ENCODE measurements around the gene MEI1. TPM values are rescaled to one million over a fixed set of nuclear protein-coding genes. Genes with fewer than 3 reads are reported as not detected.

MEI1 gene
- total RNA-seq, 1 donor from 2014 or later: 28.9 TPM

- intact Hi-C loops (cut with micrococcal nuclease): no loop called here
- H3K36me3 Mint-ChIP-seq (ENCODE audit: low read depth): peaks cover 14% of the 10 kb centered on the region
- H3K4me1 Mint-ChIP-seq: peaks cover 19% of the 10 kb centered on the region
- no peak for TF ChIP-seq CTCF (IDR thresholded peaks at IDR 0.05)
- no peaks in the 10 kb centered on the region for H3K27me3 Mint-ChIP-seq
- ATAC-seq (ENCODE audit: low read depth) (no peak), DNase-seq (no peak)
- H3K27ac Mint-ChIP-seq: no peak overlapping the region
- H3K9me3 Mint-ChIP-seq: no peaks in the 10 kb centered on the region
- H3K4me3 Mint-ChIP-seq: no peak overlapping the region
- ChIA-PET CTCF (interaction anchor here (1.5 to 1.7 kb wide), 2 partner anchors 32 to 115 kb away, joined by 6 read pairs; no protein-coding TSS in a partner anchor), POLR2A (interaction anchor here (0.6 to 11.0 kb wide), 4 partner anchors 11 to 121 kb away, joined by 3 to 221 read pairs (median 4); partner anchors contain the start of gene CENPM)
These were observed 126.1 kb downstream of the MEI1 start for GRCh38 chr22:41825376-41825775.

DNA sequence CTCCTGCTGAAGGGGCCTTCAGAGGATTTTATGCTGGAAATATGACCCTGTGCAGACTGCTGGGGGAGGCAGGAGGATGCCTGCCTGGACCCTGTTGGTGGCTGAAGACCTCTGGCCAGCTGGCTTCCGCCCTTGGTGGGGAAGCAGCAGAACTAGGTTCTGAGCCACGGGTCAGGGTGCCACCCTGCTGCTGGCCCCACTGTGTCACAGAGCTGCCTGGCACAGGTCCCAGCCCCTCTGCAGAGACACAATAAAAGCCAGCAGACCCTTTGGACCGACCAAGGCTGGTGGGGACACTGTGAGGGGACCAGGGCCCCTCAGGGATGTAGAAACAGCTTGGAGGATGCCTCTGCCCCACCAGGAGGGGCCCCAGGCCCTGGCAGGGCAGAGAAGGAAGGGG lies 126.7 kb downstream of the MEI1 start:
- ChIA-PET POLR2A (interaction anchor here (1.2 to 11.0 kb wide), 5 partner anchors 10 to 130 kb away, joined by 3 to 221 read pairs (median 4); partner anchors contain the start of genes CCDC134 and CENPM), CTCF (interaction anchor here (1.5 to 1.7 kb wide), 2 partner anchors 31 to 115 kb away, joined by 6 read pairs; no protein-coding TSS in a partner anchor)
- DNase-seq (no peak), ATAC-seq (ENCODE audit: low read depth) (no peak)
- Mint-ChIP-seq H3K27ac (no peak overlapping the region), H3K27me3 (no peaks in the 10 kb centered on the region), H3K4me1 (peaks cover 23% of the 10 kb centered on the region), H3K9me3 (no peaks in the 10 kb centered on the region), H3K36me3 (ENCODE audit: low read depth) (peaks cover 14% of the 10 kb centered on the region), H3K4me3 (no peak overlapping the region)
- intact Hi-C loops (cut with micrococcal nuclease): no loop called here
- no peak for TF ChIP-seq CTCF (IDR thresholded peaks at IDR 0.05)

DNA sequence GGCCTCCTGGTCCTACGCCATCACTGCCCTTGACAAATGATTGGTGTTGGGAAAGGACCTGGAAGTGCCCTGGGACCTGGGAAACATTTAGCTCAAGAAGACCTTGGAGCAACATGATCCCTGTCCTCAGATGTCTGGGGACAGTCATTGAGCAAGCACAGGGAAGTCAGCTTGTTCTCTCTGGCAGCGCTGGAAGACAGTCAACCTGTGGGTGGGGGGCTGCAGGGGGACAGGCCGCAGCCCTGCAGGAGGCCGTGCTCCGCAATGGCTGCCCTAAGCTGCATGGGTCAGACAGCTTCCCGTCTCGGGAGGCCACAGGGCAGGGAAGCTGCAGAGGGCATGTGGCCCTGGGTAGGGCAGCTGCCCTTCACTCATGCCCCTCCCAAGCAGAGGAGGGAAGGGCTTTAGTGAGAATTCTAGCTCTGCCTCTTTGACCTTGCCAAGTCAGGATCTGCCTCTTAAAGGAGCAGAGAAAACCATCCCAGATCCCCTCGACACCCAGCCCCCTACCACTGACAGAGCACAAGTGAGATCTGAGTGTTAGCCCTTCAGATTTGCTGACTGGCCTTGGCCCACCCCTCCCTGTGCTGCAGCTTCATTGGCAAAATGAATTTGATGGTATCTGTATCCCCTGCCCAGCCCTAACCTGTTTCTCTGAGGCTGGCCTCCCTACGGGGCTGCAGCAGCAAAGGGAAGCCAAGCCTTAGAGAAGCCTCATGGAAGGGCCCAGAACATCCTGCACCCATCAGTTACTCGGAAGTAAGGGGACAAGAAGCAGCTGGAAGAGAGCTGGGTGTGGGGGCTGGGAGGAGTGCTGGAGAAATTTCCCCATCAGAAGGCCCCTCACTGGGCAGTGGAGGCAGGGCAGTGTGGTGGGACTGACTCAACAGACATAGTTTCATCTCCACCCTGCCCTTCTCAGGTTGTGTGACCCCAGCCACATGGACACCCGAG lies 127.4 kb downstream of the MEI1 start:
- Mint-ChIP-seq H3K9me3 (no peaks in the 10 kb centered on the region), H3K27ac (peak overlapping the region; percentile 41), H3K4me1 (peaks cover 30% of the 10 kb centered on the region), H3K4me3 (no peak overlapping the region), H3K36me3 (ENCODE audit: low read depth) (peaks cover 14% of the 10 kb centered on the region), H3K27me3 (no peaks in the 10 kb centered on the region)
- ATAC-seq (ENCODE audit: low read depth) (no peak), DNase-seq (no peak)
- intact Hi-C loops (cut with micrococcal nuclease): no loop called here
- TF ChIP-seq CTCF (IDR thresholded peaks at IDR 0.05): no peak
- ChIA-PET POLR2A (interaction anchor here (1.2 to 11.0 kb wide), 5 partner anchors 26 to 129 kb away, joined by 3 to 221 read pairs (median 6); partner anchors contain the start of genes CCDC134, CENPM and TNFRSF13C), CTCF (interaction anchor here (1.1 to 4.8 kb wide), 4 partner anchors 31 to 129 kb away, joined by 4 to 32 read pairs (median 6); no protein-coding TSS in a partner anchor)

GRCh38 chr22:41827671-41828070 lies 128.4 kb downstream of the MEI1 start:
- ChIA-PET POLR2A (interaction anchor here (1.4 to 11.0 kb wide), 3 partner anchors 98 to 128 kb away, joined by 4 to 221 read pairs (median 141); partner anchors contain the start of gene TNFRSF13C), CTCF (interaction anchor here (1.1 to 4.8 kb wide), 3 partner anchors 98 to 130 kb away, joined by 4 to 32 read pairs (median 4); partner anchors contain the start of gene TNFRSF13C)
- Mint-ChIP-seq H3K36me3 (ENCODE audit: low read depth) (peaks cover 19% of the 10 kb centered on the region), H3K4me1 (peaks cover 38% of the 10 kb centered on the region), H3K9me3 (no peaks in the 10 kb centered on the region), H3K27ac (peak overlapping the region; percentile 55), H3K4me3 (no peak overlapping the region), H3K27me3 (no peaks in the 10 kb centered on the region)
- intact Hi-C loops (cut with micrococcal nuclease): no loop called here
- DNase-seq: no peak
- ATAC-seq (ENCODE audit: low read depth): no peak
- no peak for TF ChIP-seq CTCF (IDR thresholded peaks at IDR 0.05)

Data from activated B cell treated with CpG ODN at 0.5 μM for 24 hours (primary cell).